Lower lobe of right lung (tissue), 2 donors: ENCODE measurements around the gene TMEM42. TPM values are rescaled to one million over a fixed set of nuclear protein-coding genes. Genes with fewer than 3 reads are reported as not detected.
"Not testable (repeated sequence)": the region's sequence is repeated elsewhere in the genome, so short reads cannot be mapped to it uniquely, and the experiment has no call there.

Source experiments
- ATAC-seq, 2 donors: fragments of 200-7000 bp; cut with Tn5 transposase; one replicate each; pipeline ENCODE4 v1.9.1; 2020 to 2022; ENCODE audit warnings: mild to moderate bottlenecking in 2 of 2, moderate library complexity in 2 of 2
- DNase-seq: peaks from one replicate; pipeline ENCODE4 v3.0.0-alpha.2; 2020
- H3K27ac ChIP-seq: fragments of 200-600 bp; one replicate; pipeline ENCODE4 v1.8.0; 2022
- H3K27me3 ChIP-seq: fragments of 200-600 bp; one replicate; pipeline ENCODE4 v1.8.0; 2022; ENCODE audit warnings: low read depth
- H3K36me3 ChIP-seq: fragments of 200-600 bp; one replicate; pipeline ENCODE4 v1.8.0; 2022; ENCODE audit warnings: mild to moderate bottlenecking
- H3K4me1 ChIP-seq: fragments of 200-600 bp; one replicate; pipeline ENCODE4 v1.8.0; 2022
- H3K4me3 ChIP-seq: fragments of 200-600 bp; one replicate; pipeline ENCODE4 v1.8.0; 2022; ENCODE audit warnings: mild to moderate bottlenecking
- H3K9me3 ChIP-seq: fragments of 200-600 bp; one replicate; pipeline ENCODE4 v1.8.0; 2022
- CTCF ChIP-seq: fragments of 200-600 bp; IDR thresholded peaks from one replicate; pipeline ENCODE4 v1.8.0; 2022; ENCODE audit warnings: antibody characterized with exemption, mild to moderate bottlenecking
- intact Hi-C: fragments of 100-400 bp; cut with DNase I; formaldehyde crosslinking; loops from one replicate; pipeline ENCODE4 v1.11.0; 2022
- total RNA-seq: library from RNA; stranded (reverse); fragmentation: NEBNext Ultra II Directional; extraction: Animal tissue kit (Norgen Biotek cat#: 25700); gene quantifications from one replicate; pipeline ENCODE4 v1.2.1, GENCODE V29; 2021
- donor health status: DM: no; HTN: yes; CAD: no; lungs with severe emphysema.

Gene TMEM42
- total RNA-seq, 1 donor from 2014 or later, result 17.4 TPM

GRCh38 chr3:44845528-44846520, 15.9 kb upstream of the TMEM42 start:
- ATAC-seq (peak; percentile 67 to 81), DNase-seq (no peak)
- no peaks in the 10 kb centered on the region for H3K27me3 ChIP-seq
- no peaks in the 10 kb centered on the region for H3K9me3 ChIP-seq
- H3K4me1 ChIP-seq, result no peaks in the 10 kb centered on the region
- no peak for TF ChIP-seq CTCF
- H3K36me3 ChIP-seq, result no peaks in the 10 kb centered on the region
- intact Hi-C loops, result no loop called here
- no peak overlapping the region for H3K4me3 ChIP-seq
- peak overlapping the region; percentile 8 for H3K27ac ChIP-seq

- Histone ChIP-seq H3K4me1 (no peaks in the 10 kb centered on the region), H3K27ac (no peak overlapping the region), H3K36me3 (no peaks in the 10 kb centered on the region), H3K4me3 (no peak overlapping the region), H3K27me3 (no peaks in the 10 kb centered on the region), H3K9me3 (no peaks in the 10 kb centered on the region)
- ATAC-seq, result no peak
- intact Hi-C loops, result no loop called here
- TF ChIP-seq CTCF, result no peak
- no peak for DNase-seq
These were observed 13.1 kb upstream of the TMEM42 start for GRCh38 chr3:44848634-44849033.

- H3K9me3 ChIP-seq, ATAC-seq, DNase-seq, H3K4me1 ChIP-seq, intact Hi-C loops, H3K36me3 ChIP-seq, H3K27me3 ChIP-seq, H3K4me3 ChIP-seq, H3K27ac ChIP-seq: not testable (repeated sequence)
These were observed 5.0 kb upstream of the TMEM42 start for GRCh38 chr3:44856663-44857062.

GRCh38 chr3:44860117-44860516, 1.6 kb upstream of the TMEM42 start:
- Histone ChIP-seq H3K36me3 (no peaks in the 10 kb centered on the region), H3K9me3 (no peaks in the 10 kb centered on the region), H3K27me3 (no peaks in the 10 kb centered on the region), H3K4me3 (no peak overlapping the region), H3K4me1 (peaks cover 9% of the 10 kb centered on the region), H3K27ac (no peak overlapping the region)
- intact Hi-C loops, result no loop called here
- ATAC-seq, result no peak
- no peak for TF ChIP-seq CTCF
- no peak for DNase-seq

GRCh38 chr3:44862226-44862637, 520 bp downstream of the TMEM42 start:
- intact Hi-C loops, result no loop called here
- Histone ChIP-seq H3K36me3 (no peaks in the 10 kb centered on the region), H3K4me1 (peaks cover 9% of the 10 kb centered on the region), H3K27me3 (no peaks in the 10 kb centered on the region), H3K9me3 (no peaks in the 10 kb centered on the region), H3K4me3 (peak overlapping the region; percentile 82), H3K27ac (peak overlapping the region; percentile 93)
- ATAC-seq (no peak), DNase-seq (no peak)
- TF ChIP-seq CTCF, result no peak
